ENCODE measurements around the gene PITPNB.

The PITPNB gene

DNA sequence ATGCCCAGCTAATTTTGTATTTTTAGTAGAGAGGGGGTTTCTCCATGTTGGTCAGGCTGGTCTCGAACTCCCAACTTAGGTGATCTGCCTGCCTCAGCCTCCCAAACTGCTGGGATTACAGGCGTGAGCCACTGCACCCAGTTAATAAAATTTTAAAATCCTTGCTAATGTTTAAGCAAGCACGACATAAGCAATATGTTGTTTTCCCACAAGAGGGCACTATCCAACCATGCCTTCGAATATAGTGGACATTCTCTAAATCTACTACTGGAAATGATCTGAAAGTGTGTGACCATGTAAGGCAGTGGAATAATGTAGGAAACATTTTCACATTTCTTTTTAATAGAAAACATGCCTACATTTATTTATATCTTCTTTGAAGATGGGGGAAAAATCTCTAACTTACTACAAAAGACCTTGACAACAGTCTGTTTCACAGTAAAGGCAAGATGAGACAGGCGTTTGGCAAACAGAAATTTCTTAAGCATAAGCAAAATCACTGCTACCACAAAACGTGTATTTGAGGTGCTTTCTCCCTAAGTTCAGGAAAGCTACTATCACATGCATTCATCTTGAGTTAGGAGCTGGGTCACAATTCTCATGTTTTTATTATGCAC, 38.2 kb downstream of the PITPNB start:
- DNase-seq (ENCODE audit: low read depth in 2 of 2): no peak

DNA sequence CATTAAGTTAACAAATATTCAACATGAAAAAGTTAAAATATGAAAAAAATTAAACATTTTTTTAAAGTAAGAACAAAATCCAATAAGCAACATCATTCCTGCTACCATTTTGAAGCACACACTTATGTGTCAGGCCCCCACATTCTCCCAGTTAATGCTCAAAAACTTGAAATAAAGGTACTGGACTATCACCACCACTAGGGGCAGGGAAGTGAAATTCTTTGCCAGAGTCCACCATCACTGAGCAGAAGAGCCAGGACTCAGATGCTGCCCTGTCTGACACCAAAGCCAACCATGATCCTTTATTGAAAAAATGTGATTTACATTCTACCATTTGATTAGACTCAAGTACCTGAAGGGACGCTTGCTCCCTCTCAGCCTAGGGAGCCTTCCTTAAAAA, 39.1 kb downstream of the PITPNB start:
- DNase-seq (ENCODE audit: low read depth in 2 of 2): no peak

DNA sequence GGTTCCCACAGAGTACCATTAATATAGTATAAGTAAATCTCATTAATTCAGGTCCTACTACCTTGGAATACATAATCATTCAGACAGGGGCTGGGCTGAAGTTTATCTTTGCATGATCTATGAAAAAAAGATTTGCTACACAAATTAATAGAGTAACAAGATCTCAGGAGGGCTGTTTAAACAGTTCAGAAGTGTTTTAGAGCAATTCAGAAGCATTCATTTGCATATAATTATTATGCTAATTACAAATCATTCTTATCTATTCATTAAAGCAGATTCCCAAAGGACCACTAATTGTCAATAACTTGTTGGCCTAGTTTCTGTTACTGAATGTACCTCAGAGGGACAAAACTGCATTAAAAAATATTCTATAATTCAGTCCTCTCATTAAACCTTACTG, 40.5 kb downstream of the PITPNB start:
- no peak for DNase-seq (ENCODE audit: low read depth in 2 of 2)

DNA sequence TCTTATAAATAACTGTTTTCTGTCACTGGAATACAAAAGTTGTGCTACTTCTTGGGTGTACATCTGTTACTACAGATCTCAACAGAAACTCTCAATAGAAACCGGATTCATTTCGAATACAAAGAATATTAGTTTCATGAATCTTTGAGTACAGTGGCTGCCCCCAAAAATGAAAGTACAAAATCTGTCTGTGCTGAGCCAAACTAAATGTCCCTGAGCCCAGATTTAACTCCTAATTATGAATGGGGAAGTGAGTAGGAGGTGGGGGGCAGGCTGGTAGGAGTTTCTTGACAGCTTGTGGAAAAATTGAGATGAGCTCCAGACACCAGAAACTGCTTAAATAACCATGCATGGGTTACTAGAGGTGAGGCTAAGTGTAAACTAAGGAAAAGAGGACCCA, 41.6 kb downstream of the PITPNB start:
- DNase-seq (ENCODE audit: low read depth in 2 of 2): no peak

DNA sequence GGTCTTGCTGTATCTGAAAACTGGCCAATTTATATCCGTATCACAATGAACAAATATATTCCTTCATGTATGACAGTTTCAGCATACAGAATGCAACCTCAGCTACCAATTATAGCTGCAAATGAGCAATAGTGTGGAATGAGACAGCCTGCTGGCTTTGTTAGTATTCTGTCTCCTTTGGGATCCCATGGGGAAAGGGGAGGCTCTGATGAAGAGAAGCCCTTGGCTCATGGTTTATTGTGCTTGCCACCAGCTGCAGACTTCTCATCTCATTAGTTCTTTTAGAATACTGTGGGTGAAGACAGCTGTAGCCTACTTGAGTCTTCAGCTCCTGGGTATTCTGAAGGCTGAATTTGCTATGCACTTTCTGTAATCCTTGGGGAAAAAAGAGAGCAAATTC, 42.4 kb downstream of the PITPNB start:
- no peak for DNase-seq (ENCODE audit: low read depth in 2 of 2)

DNA sequence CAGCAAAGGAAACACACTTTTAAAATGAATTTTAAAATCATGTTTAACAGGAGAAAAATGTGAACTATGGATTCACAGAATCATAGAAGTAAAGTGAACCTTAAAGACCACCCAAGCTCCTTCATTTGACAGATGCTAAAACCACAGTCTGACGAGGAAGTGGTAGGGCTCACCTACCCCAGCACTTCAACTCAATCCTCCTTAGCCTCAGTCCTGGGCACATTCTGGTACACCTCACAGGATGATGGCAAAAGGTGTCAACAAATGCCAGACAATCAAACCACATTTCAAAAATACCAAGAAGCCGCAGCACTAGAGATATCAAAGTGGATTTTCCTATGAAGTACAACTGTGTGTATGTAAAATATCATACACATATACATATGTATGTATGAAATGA, 43.1 kb downstream of the PITPNB start:
- DNase-seq (ENCODE audit: low read depth in 2 of 2): no peak

DNA sequence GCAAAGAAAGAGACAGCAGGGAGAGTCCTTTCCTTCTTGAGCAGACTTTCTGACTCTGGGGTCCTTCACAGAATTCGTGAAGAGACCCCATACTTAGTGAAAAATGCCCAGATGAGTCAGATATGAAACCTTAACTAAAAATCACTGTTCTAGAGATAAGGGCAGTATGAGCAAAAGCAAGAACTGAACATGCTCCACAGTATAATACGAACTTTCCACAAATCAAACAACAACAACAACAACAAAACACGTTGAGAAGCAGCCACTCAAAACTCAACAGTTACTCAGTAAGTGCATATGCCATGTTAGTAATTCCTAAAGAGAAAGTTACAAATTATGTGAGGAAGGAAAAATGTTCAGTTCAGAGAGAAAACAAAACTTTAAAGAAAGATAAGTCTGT, 44.3 kb downstream of the PITPNB start:
- DNase-seq (ENCODE audit: low read depth in 2 of 2): no peak

DNA sequence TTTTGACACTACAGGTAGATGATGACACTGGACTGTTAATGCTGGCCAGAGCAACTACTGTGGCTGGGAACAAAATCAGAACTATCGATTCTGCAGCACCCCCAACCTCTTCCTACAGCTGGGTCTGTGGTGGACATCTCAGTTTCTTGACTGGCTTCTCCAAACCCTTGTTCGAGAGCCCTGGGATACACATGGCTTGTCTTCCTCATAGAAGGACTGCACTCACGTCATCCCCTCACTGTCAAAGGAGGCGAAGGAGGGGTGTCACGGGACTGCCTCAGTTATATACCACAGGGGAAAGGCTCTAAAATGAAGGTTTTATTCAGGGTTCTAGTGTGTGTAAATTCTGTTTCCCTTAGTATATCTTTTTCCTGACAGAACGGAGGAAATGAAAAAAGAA, 44.9 kb downstream of the PITPNB start:
- DNase-seq (ENCODE audit: low read depth in 2 of 2): no peak

DNA sequence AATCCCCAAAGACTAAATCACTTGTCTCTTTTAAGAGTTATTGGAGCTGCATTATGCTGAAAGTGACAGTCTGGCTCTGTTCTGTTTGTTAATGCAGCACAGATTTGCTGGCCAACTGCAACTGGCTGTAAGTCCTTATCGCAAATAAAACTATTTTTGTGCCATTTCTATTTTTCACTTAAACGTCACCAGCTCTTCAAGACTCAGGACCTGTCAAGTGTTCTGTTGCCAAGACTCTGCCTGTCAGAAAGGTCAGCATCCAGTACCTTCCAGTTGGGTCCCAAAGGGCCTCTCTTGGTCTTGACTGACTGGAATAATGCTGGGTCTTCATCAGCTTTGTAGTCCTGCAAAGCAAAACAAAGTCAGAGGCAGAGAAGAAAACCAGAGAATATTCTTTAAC, 45.6 kb downstream of the PITPNB start:
- DNase-seq (ENCODE audit: low read depth in 2 of 2): no peak

DNA sequence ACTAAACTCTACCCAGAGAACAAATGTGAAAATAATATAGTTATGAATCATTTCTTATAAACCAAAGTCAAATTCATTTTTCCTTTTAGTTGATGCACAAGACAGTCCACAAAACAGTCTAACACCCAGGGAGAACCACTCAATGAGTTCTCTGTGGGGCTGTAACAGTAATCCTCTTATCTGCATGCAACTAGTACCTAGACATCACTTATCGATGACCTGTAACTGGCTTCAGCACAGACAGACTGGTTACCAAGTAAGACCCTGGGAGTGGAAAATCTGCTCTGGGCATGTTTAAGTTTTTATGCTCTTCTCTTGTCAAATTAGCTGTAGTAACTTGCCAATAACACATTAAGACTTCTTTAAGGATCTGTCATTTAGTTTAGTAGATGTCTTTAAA, 46.6 kb downstream of the PITPNB start:
- no peak for DNase-seq (ENCODE audit: low read depth in 2 of 2)

DNA sequence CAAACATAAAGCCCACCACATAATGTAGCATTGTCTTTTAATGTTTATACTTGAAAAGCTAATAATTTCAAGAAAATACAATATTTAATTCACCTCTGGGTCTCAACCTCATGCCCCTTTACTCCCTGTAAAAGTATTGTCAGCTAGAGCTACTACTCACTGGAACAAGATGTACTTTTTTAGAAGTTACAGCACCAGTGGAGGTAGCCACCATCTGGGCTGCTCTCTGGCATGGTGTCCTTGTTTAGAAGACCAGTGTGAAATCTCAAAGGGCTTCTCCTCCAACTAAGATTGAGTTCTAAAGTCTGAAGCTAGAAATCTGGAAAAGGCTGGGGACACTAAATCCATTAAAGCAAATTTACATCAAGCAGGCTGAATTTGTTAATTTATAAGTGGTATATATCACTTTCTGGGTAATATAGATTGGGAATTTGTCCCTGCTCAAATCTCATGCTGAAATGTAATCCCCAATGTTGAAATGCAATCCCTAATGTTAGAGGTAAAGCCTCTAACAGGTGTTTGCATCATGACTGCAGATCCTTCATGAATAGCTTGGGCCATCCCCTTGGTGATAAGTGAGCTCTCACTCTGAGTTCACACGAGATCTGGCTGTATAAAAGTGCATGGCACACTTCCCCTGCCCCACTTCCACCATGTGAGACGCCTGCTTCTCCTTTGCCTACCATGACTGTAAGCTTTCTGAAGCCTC, 47.6 kb downstream of the PITPNB start:
- DNase-seq (ENCODE audit: low read depth in 2 of 2): no peak

DNA sequence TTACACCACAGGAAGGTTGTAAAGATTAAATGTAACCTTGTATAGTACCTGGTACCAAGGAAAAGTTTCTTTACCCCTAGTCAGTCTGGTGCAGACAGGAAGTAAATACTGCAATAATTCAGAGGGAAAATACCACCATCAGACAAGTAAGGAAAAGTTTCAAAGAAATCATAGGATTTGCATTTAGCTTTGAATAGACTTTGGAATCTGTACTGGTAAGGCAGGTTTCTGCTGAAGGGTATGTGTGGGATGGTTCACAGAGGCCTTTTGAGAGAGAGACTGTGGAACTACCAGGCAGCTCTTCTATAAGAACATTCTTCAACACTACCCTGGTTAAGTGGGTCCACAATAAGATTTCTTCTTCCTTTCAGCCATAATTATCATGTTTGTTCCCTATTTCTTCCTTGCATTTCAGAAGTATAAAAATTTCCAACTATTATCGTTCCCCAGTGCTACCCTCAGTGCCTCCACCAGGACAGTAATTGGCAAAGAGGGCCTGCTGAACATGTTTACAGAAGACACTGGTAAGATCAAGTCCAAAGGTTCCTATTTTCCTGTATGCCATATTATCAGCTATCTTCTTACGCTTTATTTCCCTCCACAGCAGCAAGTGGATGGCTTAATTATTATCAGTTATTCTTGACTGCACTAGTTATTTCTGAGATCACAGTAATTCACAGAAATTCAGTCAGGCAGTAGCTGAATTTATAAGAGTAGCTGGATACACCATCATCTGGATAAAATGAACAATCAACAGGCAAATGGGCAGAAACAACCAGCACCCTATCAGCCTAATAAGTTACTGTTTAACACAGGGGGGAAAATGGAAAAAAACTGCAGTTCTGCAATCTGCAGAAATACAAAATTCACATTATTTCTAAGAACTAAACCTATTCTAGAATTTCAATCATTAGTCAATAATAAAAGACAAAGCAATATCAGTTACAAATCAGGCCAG, 48.5 kb downstream of the PITPNB start:
- no peak for DNase-seq (ENCODE audit: low read depth in 2 of 2)

DNA sequence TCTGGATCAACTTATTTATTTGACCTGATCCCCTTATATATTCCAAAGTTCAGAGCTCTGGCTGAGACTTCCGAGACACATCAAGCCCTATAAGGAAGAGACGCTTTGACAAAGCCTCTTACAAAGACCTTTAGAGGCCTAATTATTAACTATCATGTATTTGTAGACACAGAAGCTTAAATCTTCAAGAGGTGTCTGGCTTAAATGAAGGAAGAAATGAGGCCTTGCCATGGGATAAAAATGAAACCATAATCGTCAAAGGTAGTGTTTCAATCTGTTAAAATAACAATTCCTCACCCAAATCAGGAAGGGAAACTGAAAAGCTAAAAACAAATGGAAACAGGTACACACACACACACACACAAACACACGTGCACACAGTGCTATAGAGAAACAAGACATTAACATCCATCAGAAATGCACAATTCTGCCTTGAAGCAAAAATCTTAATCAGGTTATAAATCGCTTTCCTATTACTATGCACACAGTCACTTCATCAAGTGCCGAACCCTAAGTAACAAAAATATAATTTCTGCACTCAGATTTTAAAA, 50.2 kb downstream of the PITPNB start:
- no peak for DNase-seq (ENCODE audit: low read depth in 2 of 2)

DNA sequence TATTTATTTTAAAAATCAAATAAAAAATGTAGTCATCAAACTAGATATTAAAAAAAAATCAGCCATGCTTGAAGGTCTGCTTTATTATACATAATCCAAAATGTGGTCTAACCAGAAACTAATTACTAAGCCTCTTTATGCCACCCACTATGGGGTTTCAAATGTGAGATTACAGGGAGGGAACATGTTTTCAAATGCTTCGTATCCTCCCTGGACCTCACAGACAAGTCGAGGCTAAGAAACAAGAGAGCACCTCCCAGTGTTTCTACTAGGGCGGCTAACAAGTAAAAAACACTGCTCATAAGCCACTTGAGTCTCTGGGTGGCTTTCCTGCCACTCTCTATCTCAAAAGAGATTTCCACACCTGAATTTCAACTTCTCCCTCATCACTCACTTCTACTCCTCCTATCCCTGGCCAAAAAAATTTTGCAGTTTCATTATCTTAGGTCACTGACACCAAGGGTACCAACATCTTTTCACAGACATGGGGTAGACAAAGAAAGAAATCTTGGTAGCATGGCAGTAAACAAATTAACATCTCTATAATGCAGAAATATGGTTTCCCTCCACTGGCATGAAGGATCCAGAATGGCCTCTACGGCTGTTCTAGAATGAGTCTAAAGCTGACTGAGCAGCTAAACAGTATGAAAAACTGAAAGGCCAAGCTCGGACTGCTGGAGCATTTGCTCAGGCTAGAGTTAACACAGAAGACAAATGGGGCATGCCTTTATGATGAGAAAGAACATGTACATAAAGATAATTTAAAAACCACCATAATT, 50.9 kb downstream of the PITPNB start:
- no peak for DNase-seq (ENCODE audit: low read depth in 2 of 2)

DNA sequence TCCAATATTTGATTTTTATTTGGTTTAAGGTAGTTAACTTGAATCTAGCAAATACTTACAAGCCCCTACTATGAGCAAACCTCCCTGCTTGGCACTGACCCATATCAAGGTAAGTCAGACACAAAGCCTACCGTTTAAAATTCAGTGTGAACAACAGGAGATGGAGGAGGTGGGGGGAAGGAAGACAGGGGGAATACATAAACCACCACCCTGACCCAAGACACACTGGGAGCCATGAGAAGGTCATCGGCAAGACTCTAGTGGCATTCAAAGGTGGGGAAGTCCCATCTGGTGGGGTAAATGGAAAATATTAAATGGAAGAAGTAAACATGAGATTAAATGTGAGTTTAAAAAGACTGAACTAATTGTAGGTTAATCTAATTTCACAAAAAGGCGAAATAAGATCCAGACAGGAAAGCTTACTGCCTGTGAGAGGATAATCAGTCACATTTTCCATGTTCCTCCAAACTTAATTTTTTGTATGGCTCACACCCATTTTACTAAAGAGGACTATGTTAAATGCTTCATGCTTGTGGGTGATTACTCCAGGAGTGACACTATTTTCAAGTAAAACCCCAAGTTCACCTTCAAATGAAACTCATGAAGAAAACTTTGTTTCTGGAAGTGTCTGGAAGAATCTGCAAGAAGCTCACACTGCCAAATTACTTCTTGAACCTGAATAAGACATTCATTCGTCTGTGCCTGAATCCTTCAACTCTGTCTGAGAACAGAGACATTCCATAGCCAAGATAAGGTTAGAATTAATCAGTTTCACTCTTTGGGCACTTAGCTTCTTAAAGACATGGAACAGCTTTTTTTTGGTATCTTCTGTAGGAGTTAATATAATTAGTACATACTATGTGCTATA, 51.7 kb downstream of the PITPNB start:
- no peak for DNase-seq (ENCODE audit: low read depth in 2 of 2)

DNA sequence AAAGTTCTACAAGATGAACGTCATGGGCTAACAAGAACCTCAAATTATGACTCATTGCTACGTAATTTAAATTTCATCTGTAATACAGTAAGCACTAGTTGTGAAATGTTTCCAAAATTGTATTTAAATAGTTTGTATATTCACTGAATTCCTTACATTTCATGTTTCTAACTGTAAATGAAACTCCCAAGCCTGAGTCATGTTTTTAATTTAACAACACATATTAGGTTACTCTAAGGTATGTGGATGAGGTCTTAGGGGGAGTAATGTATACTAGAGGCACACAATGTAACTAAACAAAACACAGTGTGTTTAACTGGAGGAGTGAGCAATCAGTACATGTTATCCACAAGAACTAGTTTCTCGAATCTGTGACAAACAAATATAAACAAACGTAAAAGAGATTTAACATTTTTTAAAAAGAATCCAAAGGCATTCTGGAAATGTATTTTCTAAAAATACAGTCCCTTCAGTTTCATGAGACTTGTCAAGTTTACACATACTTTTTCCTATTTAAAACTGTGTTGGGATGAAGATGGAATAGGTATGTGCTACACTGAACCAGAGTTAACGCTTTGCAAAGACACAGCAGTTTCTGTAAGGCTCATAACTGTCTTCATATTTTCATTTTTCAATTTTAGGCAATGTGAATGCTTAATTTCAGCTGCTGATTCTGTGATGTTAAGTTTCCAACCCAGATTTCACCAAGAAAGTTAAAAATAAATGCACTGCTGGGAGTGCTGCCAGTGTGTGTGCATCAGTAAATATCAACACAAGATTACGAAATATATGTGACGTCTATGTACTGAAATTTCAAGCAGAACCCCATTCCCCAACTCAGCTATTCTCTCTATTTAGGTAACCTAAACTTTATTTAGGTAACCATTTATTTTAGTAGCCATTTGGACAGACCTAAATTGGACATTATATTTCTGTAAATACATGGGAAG, 52.6 kb downstream of the PITPNB start:
- no peak for DNase-seq (ENCODE audit: low read depth in 2 of 2)

DNA sequence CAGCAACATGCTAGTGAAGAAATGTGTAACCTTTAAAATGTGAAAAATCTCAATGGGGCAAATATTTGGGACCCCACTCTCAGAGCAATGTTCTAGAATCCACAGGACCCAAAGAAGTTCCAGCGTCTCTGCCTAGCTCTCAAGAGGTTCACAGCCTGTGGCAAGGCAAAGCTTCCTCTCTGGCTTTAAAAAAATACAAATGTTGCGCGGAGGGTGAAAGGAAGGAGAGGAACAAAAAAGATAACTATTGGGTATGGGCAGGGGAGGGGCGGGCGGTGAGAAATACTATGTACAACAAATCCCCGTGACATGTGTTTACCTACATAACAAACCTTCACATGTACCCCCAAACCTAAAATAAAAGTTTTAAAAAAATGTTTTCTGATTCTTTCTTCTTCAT, 53.6 kb downstream of the PITPNB start:
- DNase-seq (ENCODE audit: low read depth in 2 of 2): no peak

DNA sequence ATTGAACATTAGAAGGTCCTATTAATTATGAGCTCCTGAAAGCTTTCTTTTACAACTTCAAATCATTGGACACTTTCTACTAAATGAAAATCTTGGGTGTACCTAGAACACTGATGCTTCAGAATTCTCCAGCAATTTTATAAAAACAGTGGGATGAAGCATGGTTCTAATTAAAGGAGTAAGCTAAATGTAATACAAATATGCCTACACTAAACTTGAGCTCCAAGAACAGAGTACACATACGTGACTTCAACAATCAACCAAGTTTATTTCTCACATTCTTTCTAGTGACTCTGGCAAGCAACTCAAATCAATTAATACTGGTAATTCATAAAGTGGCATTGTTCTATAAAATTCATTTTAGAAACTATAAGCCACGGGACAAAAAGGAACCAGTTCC, 55.5 kb downstream of the PITPNB start:
- DNase-seq (ENCODE audit: low read depth in 2 of 2): no peak

DNA sequence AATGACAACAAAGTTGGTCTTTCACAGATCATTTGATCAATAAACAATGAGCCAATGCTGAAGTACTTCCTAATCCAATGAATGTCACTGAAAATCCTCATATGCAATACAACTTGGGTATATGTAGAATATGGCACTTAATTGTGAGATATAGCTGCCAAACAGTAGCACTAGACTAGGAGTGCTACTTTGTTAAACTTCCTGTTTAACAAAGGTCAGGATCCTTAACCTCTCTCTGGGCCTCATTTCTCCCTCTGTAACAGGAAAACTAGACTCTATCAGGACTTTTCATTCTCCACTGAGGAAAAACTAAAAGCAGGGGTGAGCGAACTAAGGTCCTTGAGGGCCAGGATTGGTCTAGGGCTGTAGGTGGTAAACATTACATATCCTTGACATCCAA, 56.1 kb downstream of the PITPNB start:
- DNase-seq (ENCODE audit: low read depth in 2 of 2): no peak

DNA sequence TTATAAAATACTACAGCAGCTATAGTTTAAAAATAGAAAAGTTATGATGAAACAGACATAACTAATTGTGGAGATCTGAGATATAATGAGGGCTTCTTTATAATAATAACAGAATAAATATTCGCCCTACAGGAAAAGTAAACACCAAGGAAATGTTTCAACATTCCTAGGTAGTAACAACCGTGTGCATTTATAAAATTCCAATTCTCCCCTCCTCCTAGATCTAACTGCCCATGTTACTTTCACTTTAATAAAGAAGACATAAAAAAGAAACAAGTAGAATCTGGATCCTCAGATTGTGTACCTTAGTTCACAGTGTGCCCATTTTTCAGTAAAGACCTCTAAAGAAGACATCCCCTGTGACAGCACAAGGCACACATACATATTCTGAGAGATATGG, 59.7 kb downstream of the PITPNB start:
- no peak for DNase-seq (ENCODE audit: low read depth in 2 of 2)
